Natural killer cell (primary cell): ENCODE measurements around the gene AOPEP. TPM values are rescaled to one million over a fixed set of nuclear protein-coding genes. Genes with fewer than 3 reads are reported as not detected.
A peak's percentile ranks its signal among the peaks of the same experiment; 100 is the strongest.

ENCODE experiments used
- ATAC-seq, 3 donors: fragments of 150-1000 bp in 2 of 3; fragments of 200-7000 bp in 1 of 3; cut with Tn5 transposase; 1 replicate in 1 of 3; 2 replicates in 2 of 3; pipeline ENCODE4 v1.10.0; 2021; ENCODE audit warnings: mild to moderate bottlenecking in 2 of 3, moderate library complexity in 2 of 3
- DNase-seq, 2 donors: peaks; one replicate each; pipeline versions ENCODE4 v3.0.0 to v3.0.0-alpha.2; 2013 to 2021; ENCODE audit warnings: mixed read lengths in 1 of 2
- H3K27ac ChIP-seq: one replicate; pipeline ENCODE4 v1.5.1; 2013; ENCODE audit warnings: mild to moderate bottlenecking, low read length
- H3K27me3 ChIP-seq: one replicate; pipeline ENCODE4 v1.6.1; 2013; ENCODE audit warnings: low read length; ENCODE audit not compliant: control insufficient read depth, insufficient read depth
- H3K36me3 ChIP-seq: one replicate; pipeline ENCODE4 v1.6.1; 2013; ENCODE audit warnings: low read length; ENCODE audit not compliant: control insufficient read depth, insufficient read depth
- H3K4me1 ChIP-seq: one replicate; pipeline ENCODE4 v1.6.1; 2013; ENCODE audit warnings: low read length; ENCODE audit not compliant: control insufficient read depth, insufficient read depth
- H3K4me3 ChIP-seq: one replicate; pipeline ENCODE4 v1.5.1; 2013; ENCODE audit warnings: low read length
- H3K9me3 ChIP-seq: one replicate; pipeline ENCODE4 v1.6.1; 2013; ENCODE audit warnings: low read length; ENCODE audit not compliant: control insufficient read depth, insufficient read depth
- H3K27ac Mint-ChIP-seq, 2 donors: one replicate each; pipeline ENCODE4 v1.8.0; 2022; ENCODE audit warnings: mild to moderate bottlenecking in 2 of 2, mixed read lengths in 2 of 2, moderate library complexity in 1 of 2
- H3K27me3 Mint-ChIP-seq, 2 donors: one replicate each; pipeline ENCODE4 v1.8.0; 2022; ENCODE audit warnings: low read depth in 2 of 2, mixed read lengths in 2 of 2
- H3K36me3 Mint-ChIP-seq: one replicate; pipeline ENCODE4 v1.8.0; 2022; ENCODE audit warnings: mixed read lengths
- H3K4me1 Mint-ChIP-seq, 2 donors: one replicate each; pipeline ENCODE4 v1.8.0; 2022; ENCODE audit warnings: mixed read lengths in 2 of 2
- H3K4me3 Mint-ChIP-seq: one replicate; pipeline ENCODE4 v1.8.0; 2022; ENCODE audit warnings: mild to moderate bottlenecking, moderate library complexity, mixed read lengths
- H3K9me3 Mint-ChIP-seq, 2 donors: one replicate each; pipeline ENCODE4 v1.8.0; 2022; ENCODE audit warnings: mixed read lengths in 2 of 2
- WGBS: methylation state at CpG from one replicate; pipeline ENCODE4 v1.1.7; 2013; ENCODE audit warnings: missing lambda C conversion rate; ENCODE audit not compliant: insufficient coverage; 5-methylcytosine and 5-hydroxymethylcytosine counted together
- intact Hi-C: fragments of 100-400 bp; cut with micrococcal nuclease; formaldehyde crosslinking; loops from one replicate; pipeline ENCODE4 v1.14.2; 2022
- total RNA-seq, 4 donors: library from RNA; stranded (reverse); fragments of 120-200 nt in 1 of 4; gene quantifications; one replicate each; pipeline versions ENCODE4 v1.2.3 to v1.2.4, GENCODE V29; 2013 to 2022
- TF ChIP-seq, protein P1 (sequence below): fragments of 200-600 bp; IDR thresholded peaks from one replicate; pipeline ENCODE4 v1.8.0; 2022; ENCODE audit warnings: antibody characterized with exemption

AOPEP gene
- total RNA-seq, 3 donors from 2014 or later (not counting 1 experiment from before 2014, with no cell fraction given): 20.1 to 22.6 (median 20.6) TPM

DNA sequence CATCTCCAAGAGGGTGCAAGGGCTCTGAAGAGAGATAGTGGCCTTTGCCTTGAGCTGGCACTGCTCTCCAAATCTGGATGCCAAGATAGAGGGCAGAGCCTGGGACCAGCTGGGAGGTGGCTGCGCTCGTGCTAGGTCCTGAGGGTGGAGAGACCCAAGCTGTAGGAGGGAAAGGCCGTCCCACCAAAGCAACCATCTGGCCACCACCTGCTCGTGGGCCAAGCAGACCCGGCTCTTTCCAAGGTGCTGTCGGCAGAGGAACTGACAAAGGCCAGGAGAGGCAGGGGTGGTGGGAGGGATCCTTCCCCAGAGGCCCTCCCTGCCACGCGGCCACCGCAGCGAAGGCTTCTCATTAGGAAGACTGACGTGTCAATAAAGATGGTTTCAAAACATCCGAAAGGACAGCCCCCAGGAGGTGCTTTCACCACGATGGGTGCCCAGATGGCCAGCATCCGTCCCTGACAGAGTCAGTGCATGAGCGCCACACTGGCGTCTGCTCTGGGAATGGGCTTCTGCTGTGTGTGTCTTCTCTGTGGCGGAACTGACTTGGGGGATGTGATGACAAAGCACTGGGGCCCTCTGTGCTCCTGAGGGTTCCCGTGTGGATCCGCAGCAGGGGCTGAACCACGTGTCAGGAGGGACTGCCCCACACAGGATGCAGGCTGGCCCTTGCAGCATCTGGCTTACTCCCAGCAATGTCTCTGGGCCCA, 377.5 kb downstream of the AOPEP start:
- no peaks in the 10 kb centered on the region for H3K4me1 Mint-ChIP-seq
- Histone ChIP-seq H3K27ac (no peak overlapping the region), H3K4me1 (no peaks in the 10 kb centered on the region), H3K9me3 (no peaks in the 10 kb centered on the region), H3K27me3 (no peaks in the 10 kb centered on the region), H3K36me3 (peaks cover 2% of the 10 kb centered on the region), H3K4me3 (no peak overlapping the region)
- intact Hi-C loops: no loop called here
- 84% methylated on average over 20 of the region's 20 CpGs for WGBS
- TF ChIP-seq, protein P1, sequence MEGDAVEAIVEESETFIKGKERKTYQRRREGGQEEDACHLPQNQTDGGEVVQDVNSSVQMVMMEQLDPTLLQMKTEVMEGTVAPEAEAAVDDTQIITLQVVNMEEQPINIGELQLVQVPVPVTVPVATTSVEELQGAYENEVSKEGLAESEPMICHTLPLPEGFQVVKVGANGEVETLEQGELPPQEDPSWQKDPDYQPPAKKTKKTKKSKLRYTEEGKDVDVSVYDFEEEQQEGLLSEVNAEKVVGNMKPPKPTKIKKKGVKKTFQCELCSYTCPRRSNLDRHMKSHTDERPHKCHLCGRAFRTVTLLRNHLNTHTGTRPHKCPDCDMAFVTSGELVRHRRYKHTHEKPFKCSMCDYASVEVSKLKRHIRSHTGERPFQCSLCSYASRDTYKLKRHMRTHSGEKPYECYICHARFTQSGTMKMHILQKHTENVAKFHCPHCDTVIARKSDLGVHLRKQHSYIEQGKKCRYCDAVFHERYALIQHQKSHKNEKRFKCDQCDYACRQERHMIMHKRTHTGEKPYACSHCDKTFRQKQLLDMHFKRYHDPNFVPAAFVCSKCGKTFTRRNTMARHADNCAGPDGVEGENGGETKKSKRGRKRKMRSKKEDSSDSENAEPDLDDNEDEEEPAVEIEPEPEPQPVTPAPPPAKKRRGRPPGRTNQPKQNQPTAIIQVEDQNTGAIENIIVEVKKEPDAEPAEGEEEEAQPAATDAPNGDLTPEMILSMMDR: no peak
- no peaks in the 10 kb centered on the region for H3K36me3 Mint-ChIP-seq
- H3K9me3 Mint-ChIP-seq: no peaks in the 10 kb centered on the region
- ATAC-seq (peak in 1 of 3 donors; percentile 9), DNase-seq (no peak)
- no peaks in the 10 kb centered on the region for H3K27me3 Mint-ChIP-seq
- no peak overlapping the region for H3K4me3 Mint-ChIP-seq
- no peak overlapping the region for H3K27ac Mint-ChIP-seq

DNA sequence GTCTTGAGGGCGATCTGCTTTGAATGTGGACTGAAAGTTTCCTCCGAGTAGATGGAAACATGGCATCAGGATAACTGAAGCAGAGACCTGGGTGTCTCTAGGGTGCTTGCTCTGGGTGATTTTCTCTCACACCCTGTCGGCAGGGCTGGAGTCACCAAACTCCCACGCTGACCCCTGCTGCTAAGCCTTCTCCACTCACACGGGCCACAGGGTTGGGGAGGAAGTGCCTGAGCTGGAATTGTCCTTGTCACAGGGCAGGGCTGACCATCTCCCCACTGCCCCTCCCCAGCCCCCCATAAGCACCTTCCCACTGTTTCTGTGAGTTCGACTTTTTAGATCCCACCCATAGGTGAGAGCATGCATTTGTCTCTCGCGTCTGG, 378.1 kb downstream of the AOPEP start:
- 97% methylated on average over 8 of the region's 8 CpGs for WGBS
- no peak overlapping the region for H3K27ac ChIP-seq
- H3K4me1 Mint-ChIP-seq: no peaks in the 10 kb centered on the region
- H3K27ac Mint-ChIP-seq: no peak overlapping the region
- H3K4me1 ChIP-seq: no peaks in the 10 kb centered on the region
- H3K36me3 ChIP-seq: peaks cover 2% of the 10 kb centered on the region
- H3K9me3 ChIP-seq: no peaks in the 10 kb centered on the region
- no peak overlapping the region for H3K4me3 ChIP-seq
- intact Hi-C loops: no loop called here
- H3K4me3 Mint-ChIP-seq: no peak overlapping the region
- ATAC-seq (no peak), DNase-seq (no peak)
- TF ChIP-seq, protein P1: no peak
- H3K9me3 Mint-ChIP-seq: no peaks in the 10 kb centered on the region
- no peaks in the 10 kb centered on the region for H3K27me3 Mint-ChIP-seq
- H3K27me3 ChIP-seq: no peaks in the 10 kb centered on the region
- H3K36me3 Mint-ChIP-seq: no peaks in the 10 kb centered on the region

DNA sequence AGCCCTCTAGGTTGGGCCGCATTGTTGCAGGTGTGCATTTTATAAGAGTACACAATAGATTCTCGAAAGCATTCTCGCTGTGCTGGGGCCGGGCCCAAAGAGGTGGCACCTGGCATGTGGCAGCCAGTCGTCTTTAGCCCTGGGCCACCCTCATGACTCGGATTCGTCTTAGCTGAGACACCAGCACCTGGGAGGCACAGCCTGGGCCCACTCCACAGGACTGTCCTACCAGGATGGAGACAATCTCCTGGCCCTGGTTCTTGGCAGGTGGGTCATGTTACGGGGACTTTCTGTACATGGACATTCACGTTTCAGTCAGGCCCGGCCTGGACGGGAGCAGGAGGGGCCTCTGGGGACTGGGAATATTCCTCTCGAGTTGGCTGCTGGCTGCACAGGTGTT, 378.5 kb downstream of the AOPEP start:
- intact Hi-C loops: no loop called here
- no peaks in the 10 kb centered on the region for H3K27me3 Mint-ChIP-seq
- Histone ChIP-seq H3K4me3 (no peak overlapping the region), H3K27ac (no peak overlapping the region), H3K9me3 (no peaks in the 10 kb centered on the region), H3K36me3 (peaks cover 2% of the 10 kb centered on the region), H3K27me3 (no peaks in the 10 kb centered on the region), H3K4me1 (no peaks in the 10 kb centered on the region)
- ATAC-seq (no peak), DNase-seq (no peak)
- 96% methylated on average over 11 of the region's 12 CpGs for WGBS
- no peak overlapping the region for H3K4me3 Mint-ChIP-seq
- H3K9me3 Mint-ChIP-seq: no peaks in the 10 kb centered on the region
- TF ChIP-seq, protein P1: no peak
- no peaks in the 10 kb centered on the region for H3K4me1 Mint-ChIP-seq
- H3K36me3 Mint-ChIP-seq: no peaks in the 10 kb centered on the region
- no peak overlapping the region for H3K27ac Mint-ChIP-seq
